PC-9 (cell line): ENCODE measurements around the gene UHRF2.

Experiments
- CTCF ChIP-seq: fragments of 200-600 bp; sonication (generic); conservative IDR thresholded peaks from 2 replicates; pipeline ENCODE4 v1.6.1; 2017; ENCODE audit warnings: mixed run types, antibody characterized with exemption, mild to moderate bottlenecking, moderate library complexity
- EZH2 ChIP-seq: fragments of 200-600 bp; sonication (generic); IDR thresholded peaks from 2 replicates; pipeline ENCODE4 v1.8.0; 2017; ENCODE audit warnings: antibody characterized with exemption, low read depth

GRCh38 chr9:6424940-6425339 lies 11.9 kb downstream of the UHRF2 start:
- TF ChIP-seq CTCF (no peak), EZH2 (no peak)
